ENCODE measurements around the gene LAMP1. TPM values are rescaled to one million over a fixed set of nuclear protein-coding genes. Genes with fewer than 3 reads are reported as not detected.

Gene LAMP1, protein sequence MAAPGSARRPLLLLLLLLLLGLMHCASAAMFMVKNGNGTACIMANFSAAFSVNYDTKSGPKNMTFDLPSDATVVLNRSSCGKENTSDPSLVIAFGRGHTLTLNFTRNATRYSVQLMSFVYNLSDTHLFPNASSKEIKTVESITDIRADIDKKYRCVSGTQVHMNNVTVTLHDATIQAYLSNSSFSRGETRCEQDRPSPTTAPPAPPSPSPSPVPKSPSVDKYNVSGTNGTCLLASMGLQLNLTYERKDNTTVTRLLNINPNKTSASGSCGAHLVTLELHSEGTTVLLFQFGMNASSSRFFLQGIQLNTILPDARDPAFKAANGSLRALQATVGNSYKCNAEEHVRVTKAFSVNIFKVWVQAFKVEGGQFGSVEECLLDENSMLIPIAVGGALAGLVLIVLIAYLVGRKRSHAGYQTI
- 84.3 and 86.5 TPM in 2 replicates for total RNA-seq (2014; rRNA removed; shearing (Covaris generic))

DNA sequence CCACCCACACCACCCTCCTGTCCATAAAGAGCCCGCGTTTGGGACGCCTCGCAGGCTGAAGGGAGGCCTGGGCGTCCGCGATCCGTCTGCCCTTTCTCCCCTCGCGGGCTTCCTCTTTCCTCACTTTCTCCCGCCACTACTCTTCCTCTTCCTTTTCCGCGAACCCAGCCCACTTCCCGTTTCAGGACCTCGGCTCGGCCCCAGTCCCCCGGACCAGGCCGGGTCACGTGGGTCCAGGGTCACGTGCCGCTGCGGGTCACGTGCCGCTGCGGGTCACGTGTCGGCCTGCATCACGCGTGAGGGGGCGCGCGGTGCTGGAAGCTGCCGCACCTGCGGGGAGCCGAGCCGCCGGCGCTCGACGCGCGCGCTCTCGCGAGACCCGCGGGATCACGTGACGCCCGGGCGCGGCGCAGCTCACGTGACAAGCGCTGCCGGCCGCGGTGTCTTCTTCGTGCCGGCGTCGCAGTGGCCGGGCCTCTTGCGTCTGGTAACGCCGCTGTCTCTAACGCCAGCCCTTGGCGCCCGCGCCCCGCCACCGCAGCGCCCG is at the start of gene LAMP1:
Gene LAMP1 (plus strand): TSS at position 417 of the 547 bp plus-strand sequence. CDS start 196 bp downstream, outside the sequence.

Small RNA genes within 50 kb of the gene (small RNA-seq; reads per million reads assigned to genes)
- gene MIR8075 = not detected

Other genes with a start within 250 kb of the LAMP1 start
- gene F7, start 191.4 kb upstream of the LAMP1 start, total RNA-seq (2014; rRNA removed; shearing (Covaris generic)) = not detected in 2 replicates
- gene F10, start 174.4 kb upstream of the LAMP1 start, total RNA-seq (2014; rRNA removed; shearing (Covaris generic)) = not detected in 2 replicates
- gene PROZ, start 138.6 kb upstream of the LAMP1 start, total RNA-seq (2014; rRNA removed; shearing (Covaris generic)) = not detected in 2 replicates
- gene PCID2, start 88.6 kb upstream of the LAMP1 start, total RNA-seq (2014; rRNA removed; shearing (Covaris generic)) = 78.6 and 92.6 TPM in 2 replicates
- 155 and 156 TPM in 2 replicates for gene CUL4A, start 87.6 kb upstream of the LAMP1 start, total RNA-seq (2014; rRNA removed; shearing (Covaris generic))
- gene GRTP1, start 66.9 kb downstream of the LAMP1 start, total RNA-seq (2014; rRNA removed; shearing (Covaris generic)) = 0.21 TPM in 1 of 2 replicates, not detected in the other
- gene ADPRHL1, start 156.2 kb downstream of the LAMP1 start, total RNA-seq (2014; rRNA removed; shearing (Covaris generic)) = 2.3 and 4.2 TPM in 2 replicates
- 15.0 and 23.1 TPM in 2 replicates for gene DCUN1D2, start 193.5 kb downstream of the LAMP1 start, total RNA-seq (2014; rRNA removed; shearing (Covaris generic))

Data from A375 (cell line).